MM.1S (cell line): ENCODE measurements around the gene URI1.

Source experiments
- DNase-seq: peaks from one replicate; pipeline ENCODE4 v3.0.0-alpha.2; 2015
- H2AFZ ChIP-seq: fragments of 300-600 bp; sonication (generic); 2 replicates; pipeline ENCODE4 v1.6.0; 2016; ENCODE audit warnings: antibody characterized with exemption, low read length
- H3F3A ChIP-seq: fragments of 300-600 bp; sonication (generic); 2 replicates; pipeline ENCODE4 v1.6.1; 2016; ENCODE audit warnings: mild to moderate bottlenecking, antibody characterized with exemption, low read length, moderate library complexity, mixed read lengths; ENCODE audit not compliant: insufficient read depth
- H3K27ac ChIP-seq: fragments of 300-600 bp; sonication (generic); 2 replicates; pipeline ENCODE4 v1.5.1; 2016; ENCODE audit warnings: mild to moderate bottlenecking, low read length
- H3K27me3 ChIP-seq: fragments of 300-600 bp; sonication (generic); replicated peaks from 2 replicates; pipeline ENCODE4 v1.6.0; 2016; ENCODE audit warnings: low read length; ENCODE audit not compliant: insufficient read depth
- H3K36me3 ChIP-seq: fragments of 300-600 bp; sonication (generic); replicated peaks from 2 replicates; pipeline ENCODE4 v1.6.1; 2016; ENCODE audit warnings: mild to moderate bottlenecking, low read length, mixed read lengths; ENCODE audit not compliant: insufficient read depth
- H3K4me1 ChIP-seq: fragments of 300-600 bp; sonication (generic); 2 replicates; pipeline ENCODE4 v1.6.1; 2016; ENCODE audit warnings: low read length, mixed read lengths
- H3K4me2 ChIP-seq: fragments of 300-600 bp; sonication (generic); 2 replicates; pipeline ENCODE4 v1.6.0; 2016; ENCODE audit warnings: low read depth, low read length
- H3K4me3 ChIP-seq: fragments of 300-600 bp; sonication (generic); 2 replicates; pipeline ENCODE4 v1.5.1; 2016; ENCODE audit warnings: low read length, mixed read lengths
- H3K79me2 ChIP-seq: fragments of 300-600 bp; sonication (generic); 2 replicates; pipeline ENCODE4 v1.6.1; 2016; ENCODE audit warnings: mixed run types, low read length, mixed read lengths
- H3K9ac ChIP-seq: fragments of 300-600 bp; sonication (generic); 2 replicates; pipeline ENCODE4 v1.6.1; 2016; ENCODE audit warnings: low read length, mixed read lengths
- H3K9me2 ChIP-seq: fragments of 300-600 bp; sonication (generic); replicated peaks from 2 replicates; pipeline ENCODE4 v1.6.1; 2016; ENCODE audit warnings: mild to moderate bottlenecking, low read length, mixed read lengths; ENCODE audit not compliant: insufficient read depth
- H3K9me3 ChIP-seq: fragments of 300-600 bp; sonication (generic); replicated peaks from 2 replicates; pipeline ENCODE4 v1.6.1; 2016; ENCODE audit warnings: mild to moderate bottlenecking, low read length, mixed read lengths; ENCODE audit not compliant: insufficient read depth
- H4K20me1 ChIP-seq: fragments of 300-600 bp; sonication (generic); 2 replicates; pipeline ENCODE4 v1.6.1; 2016; ENCODE audit warnings: mild to moderate bottlenecking, low read length, moderate library complexity, mixed read lengths; ENCODE audit not compliant: insufficient read depth
- EZH2 ChIP-seq: fragments of 300-600 bp; sonication (generic); optimal IDR thresholded peaks from 2 replicates; pipeline ENCODE3; 2017; ENCODE audit warnings: low read depth, mild to moderate bottlenecking, antibody characterized with exemption, low read length, mixed read lengths
- EZH2phosphoT487 ChIP-seq: fragments of 300-600 bp; sonication (generic); IDR thresholded peaks from 2 replicates; pipeline ENCODE4 v1.6.1; 2018; ENCODE audit warnings: antibody characterized with exemption, low read length
- TF ChIP-seq, protein P1 (sequence below): fragments of 300-600 bp; sonication (generic); IDR thresholded peaks from 2 replicates; pipeline ENCODE4 v1.5.1; 2016; ENCODE audit warnings: antibody characterized with exemption, low read length, mixed read lengths

Gene URI1

DNA sequence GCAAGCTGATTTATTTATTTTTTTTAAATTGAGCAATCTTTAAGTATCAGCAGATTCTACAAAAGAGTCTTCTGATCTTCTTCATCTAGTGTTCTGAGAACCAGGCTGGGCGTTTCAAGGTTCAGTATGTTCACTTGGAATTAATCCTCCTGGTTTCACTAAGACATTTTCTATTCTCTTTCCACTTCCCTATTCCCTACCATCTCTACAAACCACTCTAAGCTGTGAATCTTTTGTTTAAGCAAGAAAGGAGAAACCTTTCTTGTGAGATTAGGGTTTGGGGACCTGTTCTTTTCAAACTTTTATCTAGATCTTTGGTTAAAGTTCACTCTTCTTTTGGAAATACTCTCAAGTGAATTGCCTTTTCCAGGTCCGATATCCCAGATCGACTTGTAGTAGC is 59.3 kb downstream of the URI1 start:
- H2AFZ ChIP-seq: no peak overlapping the region

DNA sequence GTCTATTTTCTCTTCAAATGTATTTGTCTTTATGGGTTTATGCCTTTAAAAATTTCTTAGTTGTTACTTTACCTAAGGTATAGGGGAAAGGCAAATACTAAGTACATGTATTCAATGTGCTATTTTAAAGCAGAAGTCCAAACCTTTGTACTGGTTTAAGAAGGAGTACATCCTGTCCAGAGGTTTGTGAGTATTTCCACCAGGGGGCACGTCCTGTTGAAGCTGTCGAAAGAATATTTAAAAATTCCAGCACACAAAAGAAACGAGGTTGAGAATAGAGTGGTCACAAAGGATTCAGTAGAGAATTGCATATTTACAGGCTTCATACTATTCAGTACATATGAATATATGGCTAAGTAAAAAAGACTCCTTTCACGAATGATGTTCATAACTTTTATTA is 59.8 kb downstream of the URI1 start:
- TF ChIP-seq EZH2phosphoT487 (no peak), EZH2 (no peak)
- TF ChIP-seq, protein P1, sequence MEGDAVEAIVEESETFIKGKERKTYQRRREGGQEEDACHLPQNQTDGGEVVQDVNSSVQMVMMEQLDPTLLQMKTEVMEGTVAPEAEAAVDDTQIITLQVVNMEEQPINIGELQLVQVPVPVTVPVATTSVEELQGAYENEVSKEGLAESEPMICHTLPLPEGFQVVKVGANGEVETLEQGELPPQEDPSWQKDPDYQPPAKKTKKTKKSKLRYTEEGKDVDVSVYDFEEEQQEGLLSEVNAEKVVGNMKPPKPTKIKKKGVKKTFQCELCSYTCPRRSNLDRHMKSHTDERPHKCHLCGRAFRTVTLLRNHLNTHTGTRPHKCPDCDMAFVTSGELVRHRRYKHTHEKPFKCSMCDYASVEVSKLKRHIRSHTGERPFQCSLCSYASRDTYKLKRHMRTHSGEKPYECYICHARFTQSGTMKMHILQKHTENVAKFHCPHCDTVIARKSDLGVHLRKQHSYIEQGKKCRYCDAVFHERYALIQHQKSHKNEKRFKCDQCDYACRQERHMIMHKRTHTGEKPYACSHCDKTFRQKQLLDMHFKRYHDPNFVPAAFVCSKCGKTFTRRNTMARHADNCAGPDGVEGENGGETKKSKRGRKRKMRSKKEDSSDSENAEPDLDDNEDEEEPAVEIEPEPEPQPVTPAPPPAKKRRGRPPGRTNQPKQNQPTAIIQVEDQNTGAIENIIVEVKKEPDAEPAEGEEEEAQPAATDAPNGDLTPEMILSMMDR: no peak
- no peaks in the 10 kb centered on the region for H3K9me3 ChIP-seq
- H3K4me2 ChIP-seq: no peak overlapping the region
- peaks cover 27% of the 10 kb centered on the region for H3K79me2 ChIP-seq
- H3K4me3 ChIP-seq: no peak overlapping the region
- H4K20me1 ChIP-seq: no peaks in the 10 kb centered on the region
- no peak for DNase-seq
- H3K27me3 ChIP-seq: no peaks in the 10 kb centered on the region
- H3K27ac ChIP-seq: no peak overlapping the region
- no peak overlapping the region for H3K9ac ChIP-seq
- no peak overlapping the region for H2AFZ ChIP-seq
- no peaks in the 10 kb centered on the region for H3K9me2 ChIP-seq
- no peaks in the 10 kb centered on the region for H3F3A ChIP-seq
- H3K4me1 ChIP-seq: no peaks in the 10 kb centered on the region
- no peaks in the 10 kb centered on the region for H3K36me3 ChIP-seq

More for the DNA sequence above, 59.3 kb downstream of the URI1 start:
- no peak for DNase-seq
- Histone ChIP-seq H3K4me3 (no peak overlapping the region), H3K79me2 (peaks cover 27% of the 10 kb centered on the region), H3K27ac (no peak overlapping the region), H3F3A (no peaks in the 10 kb centered on the region), H3K36me3 (no peaks in the 10 kb centered on the region), H3K4me2 (no peak overlapping the region), H3K9ac (no peak overlapping the region), H3K27me3 (no peaks in the 10 kb centered on the region), H4K20me1 (no peaks in the 10 kb centered on the region), H3K4me1 (no peaks in the 10 kb centered on the region), H3K9me3 (no peaks in the 10 kb centered on the region), H3K9me2 (no peaks in the 10 kb centered on the region)
- TF ChIP-seq EZH2phosphoT487 (no peak), EZH2 (no peak)
- TF ChIP-seq, protein P1: no peak

DNA sequence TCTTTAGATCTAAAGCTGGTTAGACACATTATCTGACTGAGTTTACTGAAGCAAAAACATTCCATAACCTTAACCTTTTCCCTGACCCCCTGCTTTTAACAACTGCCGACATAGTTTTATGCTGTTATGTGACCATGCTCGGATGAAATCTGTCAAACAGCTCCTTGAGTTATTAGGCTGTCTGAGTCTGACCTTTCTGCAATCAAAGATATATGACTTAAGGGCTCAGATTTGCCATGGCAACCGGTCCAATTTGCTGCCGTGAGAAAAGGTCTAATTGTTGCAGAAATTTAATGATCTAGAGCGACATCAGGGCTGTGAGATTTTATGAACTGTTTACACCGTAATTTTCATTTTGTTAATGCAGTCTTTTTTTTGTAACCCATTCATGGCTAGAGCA is 61.8 kb downstream of the URI1 start:
- H3K4me1 ChIP-seq: no peaks in the 10 kb centered on the region
- peaks cover 15% of the 10 kb centered on the region; the same call in 1 of the 2 replicates for H3K79me2 ChIP-seq
- H2AFZ ChIP-seq: no peak overlapping the region
- H3K27ac ChIP-seq: no peak overlapping the region
- H4K20me1 ChIP-seq: no peaks in the 10 kb centered on the region
- DNase-seq: no peak
- H3K36me3 ChIP-seq: no peaks in the 10 kb centered on the region
- no peak overlapping the region for H3K9ac ChIP-seq
- TF ChIP-seq, protein P1: no peak
- TF ChIP-seq EZH2 (no peak), EZH2phosphoT487 (no peak)
- no peak overlapping the region for H3K4me2 ChIP-seq
- no peaks in the 10 kb centered on the region for H3K27me3 ChIP-seq
- no peaks in the 10 kb centered on the region for H3F3A ChIP-seq
- no peaks in the 10 kb centered on the region for H3K9me3 ChIP-seq
- no peaks in the 10 kb centered on the region for H3K9me2 ChIP-seq
- H3K4me3 ChIP-seq: no peak overlapping the region
